ENCODE measurements around the gene ZNF813. TPM values are rescaled to one million over a fixed set of nuclear protein-coding genes. Genes with fewer than 3 reads are reported as not detected.

ZNF813 gene
- total and polyA plus RNA-seq, 9 of the 15 experiments (the other 6 are each of a cell fraction or from before 2014, with no cell fraction given): 1.3 to 8.0 (median 5.3) TPM

GRCh38 chr19:53431399-53432087 lies 36.0 kb upstream of the ZNF813 start, which contains the start of gene ZNF761 (continued):
- TF ChIP-seq NR2C2 (CRISPR knock-in tag; IDR thresholded peaks at IDR 0.05): no peak
- TF ChIP-seq NR2C2 (tag; IDR thresholded peaks at IDR 0.05): no peak
- no peak for TF ChIP-seq GTF2B (IDR thresholded peaks at IDR 0.05; ENCODE audit: extremely low read depth, insufficient read length)
- TF ChIP-seq ZNF518B (CRISPR knock-in tag; IDR thresholded peaks at IDR 0.05): no peak
- peak in 1 of 2 experiments; percentile 86; a peak in 2 of 4 replicates for TF ChIP-seq HDAC1 (IDR thresholded peaks at IDR 0.05)
- TF ChIP-seq ERF (CRISPR knock-in tag; IDR thresholded peaks at IDR 0.05): no peak
- peak; percentile 26 for TF ChIP-seq CCNT2 (IDR thresholded peaks at IDR 0.05; ENCODE audit: borderline replicate concordance, extremely low read depth, insufficient read length, low read depth, low read length)
- peak in 1 of 2 experiments; percentile 40; a peak in 2 of 4 replicates for TF ChIP-seq MAZ (CRISPR knock-in tag; conservative IDR thresholded peaks at IDR 0.05 in 1 of 2, IDR thresholded peaks at IDR 0.05 in 1 of 2)
- TF ChIP-seq NCOR1 (IDR thresholded peaks at IDR 0.05): no peak
- no peak for TF ChIP-seq SMAD4 (CRISPR knock-in tag; conservative IDR thresholded peaks at IDR 0.05)
- peak; percentile 66 for TF ChIP-seq ZBTB2 (IDR thresholded peaks at IDR 0.05)
- TF ChIP-seq KDM5B (IDR thresholded peaks at IDR 0.05; ENCODE audit: insufficient replicate concordance, low read depth, low read length): peak; percentile 77
- peak; percentile 66; the same call in 1 of the 2 replicates for TF ChIP-seq CXXC5 (CRISPR knock-in tag; IDR thresholded peaks at IDR 0.05)
- TF ChIP-seq ZNF263 (CRISPR knock-in tag; IDR thresholded peaks at IDR 0.05; ENCODE audit: borderline replicate concordance): peak; percentile 29; the same call in 1 of the 2 replicates
- TF ChIP-seq NFRKB (IDR thresholded peaks at IDR 0.05; ENCODE audit: low read depth): no peak
- 0 out of 2 replicates have a peak, but pooled peaks have one; percentile 11 for TF ChIP-seq SOX6 (IDR thresholded peaks at IDR 0.05)
- TF ChIP-seq TAF9B (IDR thresholded peaks at IDR 0.05; ENCODE audit: partially characterized antibody): no peak
- peak in 1 of 2 experiments; percentile 40; a peak in 1 of 4 replicates for TF ChIP-seq SIN3A (IDR thresholded peaks at IDR 0.05; ENCODE audit: borderline replicate concordance in 2 of 2, control insufficient read depth in 1 of 2, low read depth in 2 of 2, low read length in 2 of 2)
- TF ChIP-seq ELF2 (CRISPR knock-in tag; IDR thresholded peaks at IDR 0.05): peak; percentile 92

All from K562 (cell line).